NT2/D1 (cell line): ENCODE data around the gene FAM110A.

Experiments used
- YY1 ChIP-seq: IDR thresholded peaks from 2 replicates; pipeline ENCODE4 v1.6.1; 2011; ENCODE audit not compliant: insufficient read length, insufficient read depth
- ZNF274 ChIP-seq: IDR thresholded peaks from 2 replicates; pipeline ENCODE4 v1.6.1; 2011; ENCODE audit warnings: mild to moderate bottlenecking, low read depth, low read length

DNA sequence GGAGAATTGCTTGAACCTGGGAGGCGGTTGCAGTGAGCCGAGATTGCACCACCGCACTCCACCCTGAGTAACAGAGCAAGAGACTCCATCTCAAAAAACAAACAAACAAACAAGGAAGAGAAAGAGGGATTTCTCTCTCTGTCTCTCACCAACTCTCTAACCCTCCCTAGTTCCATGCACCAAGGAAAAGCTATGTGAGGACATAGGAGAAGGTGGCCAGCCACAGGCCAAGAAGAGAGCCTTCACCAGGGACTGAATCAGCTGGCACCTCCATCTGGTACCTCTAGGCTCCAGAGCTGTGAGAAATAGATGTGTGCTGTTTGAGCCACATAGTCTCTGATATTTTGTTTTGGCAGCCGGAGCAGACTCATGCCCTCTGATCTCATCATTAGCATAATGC is 9.0 kb upstream of the FAM110A start:
- TF ChIP-seq ZNF274 (no peak), YY1 (no peak)
